Neural progenitor cell (in vitro differentiated cells): ENCODE measurements around the gene KCNT1.

Experiments used
- EZH2 ChIP-seq: fragments of 200-600 bp; sonication (generic); IDR thresholded peaks from 2 replicates; pipeline ENCODE4 v1.6.1; 2017; ENCODE audit warnings: antibody characterized with exemption, mild to moderate bottlenecking, moderate library complexity
- EZH2phosphoT487 ChIP-seq: fragments of 200-600 bp; sonication (generic); IDR thresholded peaks from 2 replicates; pipeline ENCODE4 v1.6.1; 2017; ENCODE audit warnings: antibody characterized with exemption
- TF ChIP-seq, protein P1 (sequence below): fragments of 200-600 bp; sonication (generic); IDR thresholded peaks from 2 replicates; pipeline ENCODE4 v1.5.1; 2017; ENCODE audit warnings: antibody characterized with exemption, mild to moderate bottlenecking

DNA sequence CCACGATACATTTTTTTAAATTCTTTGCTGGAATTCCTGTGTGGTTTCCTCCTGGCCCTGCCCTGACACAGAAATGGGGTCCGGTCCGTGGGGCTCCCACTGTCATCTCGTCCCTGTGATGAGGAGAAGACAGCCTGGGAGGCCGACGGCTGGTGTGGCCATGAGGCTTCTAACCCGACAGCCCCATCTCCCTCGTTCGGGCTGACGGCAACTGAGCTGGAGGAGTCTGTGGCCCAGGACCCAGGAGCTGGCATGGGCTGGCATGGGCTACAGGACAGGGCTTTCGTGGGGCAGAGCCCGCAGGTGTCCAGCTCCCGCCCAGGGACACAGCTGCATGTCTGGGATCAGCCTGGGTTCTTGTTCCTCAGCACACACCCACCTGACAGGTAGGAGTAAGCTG is 25.1 kb upstream of the KCNT1 start:
- TF ChIP-seq, protein P1, sequence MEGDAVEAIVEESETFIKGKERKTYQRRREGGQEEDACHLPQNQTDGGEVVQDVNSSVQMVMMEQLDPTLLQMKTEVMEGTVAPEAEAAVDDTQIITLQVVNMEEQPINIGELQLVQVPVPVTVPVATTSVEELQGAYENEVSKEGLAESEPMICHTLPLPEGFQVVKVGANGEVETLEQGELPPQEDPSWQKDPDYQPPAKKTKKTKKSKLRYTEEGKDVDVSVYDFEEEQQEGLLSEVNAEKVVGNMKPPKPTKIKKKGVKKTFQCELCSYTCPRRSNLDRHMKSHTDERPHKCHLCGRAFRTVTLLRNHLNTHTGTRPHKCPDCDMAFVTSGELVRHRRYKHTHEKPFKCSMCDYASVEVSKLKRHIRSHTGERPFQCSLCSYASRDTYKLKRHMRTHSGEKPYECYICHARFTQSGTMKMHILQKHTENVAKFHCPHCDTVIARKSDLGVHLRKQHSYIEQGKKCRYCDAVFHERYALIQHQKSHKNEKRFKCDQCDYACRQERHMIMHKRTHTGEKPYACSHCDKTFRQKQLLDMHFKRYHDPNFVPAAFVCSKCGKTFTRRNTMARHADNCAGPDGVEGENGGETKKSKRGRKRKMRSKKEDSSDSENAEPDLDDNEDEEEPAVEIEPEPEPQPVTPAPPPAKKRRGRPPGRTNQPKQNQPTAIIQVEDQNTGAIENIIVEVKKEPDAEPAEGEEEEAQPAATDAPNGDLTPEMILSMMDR = no peak
- no peak for TF ChIP-seq EZH2
- TF ChIP-seq EZH2phosphoT487 = no peak
